ENCODE data around the gene IPO11.

IPO11 gene

DNA sequence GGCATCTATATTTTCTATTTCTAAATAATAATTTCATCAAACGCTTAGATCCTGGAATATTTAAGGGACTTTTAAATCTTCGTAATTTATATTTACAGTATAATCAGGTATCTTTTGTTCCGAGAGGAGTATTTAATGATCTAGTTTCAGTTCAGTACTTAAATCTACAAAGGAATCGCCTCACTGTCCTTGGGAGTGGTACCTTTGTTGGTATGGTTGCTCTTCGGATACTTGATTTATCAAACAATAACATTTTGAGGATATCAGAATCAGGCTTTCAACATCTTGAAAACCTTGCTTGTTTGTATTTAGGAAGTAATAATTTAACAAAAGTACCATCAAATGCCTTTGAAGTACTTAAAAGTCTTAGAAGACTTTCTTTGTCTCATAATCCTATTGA is 167.2 kb downstream of the IPO11 start:
- no peak overlapping the region for H3K4me3 ChIP-seq (ENCODE audit: low read length)
- TF ChIP-seq ZNF274 (IDR thresholded peaks at IDR 0.05; ENCODE audit: low read depth, low read length): no peak

DNA sequence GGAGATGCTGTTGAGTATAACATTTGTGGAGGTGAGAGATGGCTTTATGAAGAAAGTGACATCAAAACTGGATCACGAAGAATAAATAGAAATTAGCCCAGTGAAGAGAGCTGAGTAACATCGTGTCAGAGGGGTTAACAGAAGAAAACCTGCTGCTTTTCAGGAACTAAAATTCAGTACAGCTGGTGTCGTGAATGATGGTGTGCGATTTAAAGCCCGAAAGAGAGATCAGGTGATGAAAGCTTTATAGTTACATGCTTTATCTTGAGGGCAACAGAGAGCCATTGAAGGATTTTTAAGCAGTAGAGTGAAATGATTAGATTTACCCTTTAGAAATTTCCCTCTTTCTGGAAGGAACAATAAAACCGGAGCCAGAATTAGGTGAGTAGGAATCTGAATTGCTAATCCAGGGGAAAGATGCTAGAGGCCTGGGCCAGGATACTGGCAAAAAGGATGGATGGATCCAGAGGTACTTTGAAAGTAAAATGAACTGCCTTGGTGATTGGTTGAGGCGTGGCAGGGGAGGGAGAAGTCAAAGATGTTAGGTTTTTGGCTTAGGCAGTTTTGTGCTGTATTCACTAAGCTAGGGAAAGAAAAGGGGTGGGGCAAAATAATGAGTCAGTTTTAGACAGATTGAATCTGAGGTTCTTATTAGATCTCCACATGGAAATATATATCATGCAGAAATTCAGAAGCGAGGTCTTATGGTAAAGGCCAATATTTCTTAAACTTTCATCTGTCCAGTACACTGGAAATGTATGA is 169.5 kb downstream of the IPO11 start:
- H3K4me3 ChIP-seq (ENCODE audit: low read length): no peak overlapping the region
- TF ChIP-seq ZNF274 (IDR thresholded peaks at IDR 0.05; ENCODE audit: low read depth, low read length): no peak

DNA sequence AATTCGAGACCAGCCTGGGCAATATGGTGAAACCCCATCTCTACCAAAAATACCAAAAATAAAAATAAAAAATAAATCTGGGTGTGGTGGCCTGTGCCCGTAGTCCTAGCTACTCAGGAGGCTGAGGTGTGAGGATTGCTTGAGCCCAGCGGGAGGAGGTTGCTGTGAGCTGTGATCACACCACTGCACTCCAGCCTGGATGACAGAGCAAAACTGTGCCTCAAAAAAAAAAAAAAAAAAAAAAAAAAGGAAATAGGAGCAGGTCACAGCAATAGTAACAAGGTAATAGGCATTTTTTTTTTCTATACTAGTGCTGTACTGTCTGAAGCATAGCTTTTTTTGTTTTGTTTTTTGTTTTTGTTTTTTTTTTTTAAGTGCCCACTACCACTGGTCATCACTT is 171.8 kb downstream of the IPO11 start:
- no peak overlapping the region for H3K4me3 ChIP-seq (ENCODE audit: low read length)
- no peak for TF ChIP-seq ZNF274 (IDR thresholded peaks at IDR 0.05; ENCODE audit: low read depth, low read length)

DNA sequence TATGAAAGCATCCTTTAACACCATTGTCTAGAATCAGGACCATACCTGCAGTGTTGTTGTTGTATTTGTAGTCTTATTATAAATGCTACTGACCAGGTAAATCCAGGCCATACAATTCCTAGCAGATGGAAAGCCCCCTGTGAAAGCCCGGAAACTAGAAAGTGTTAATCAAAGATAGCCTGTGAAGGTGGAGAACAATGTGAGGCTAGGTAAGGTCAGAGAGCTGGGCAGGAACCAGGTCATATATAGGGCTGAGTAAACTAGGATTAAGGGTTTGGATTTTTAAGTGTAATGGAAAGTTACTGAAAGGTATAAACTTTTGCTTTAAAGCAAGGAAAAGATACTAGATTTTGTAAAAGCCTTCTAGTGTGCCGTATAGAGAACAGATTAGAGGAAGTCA is 172.7 kb downstream of the IPO11 start:
- no peak for TF ChIP-seq ZNF274 (IDR thresholded peaks at IDR 0.05; ENCODE audit: low read depth, low read length)
- no peak overlapping the region for H3K4me3 ChIP-seq (ENCODE audit: low read length)

DNA sequence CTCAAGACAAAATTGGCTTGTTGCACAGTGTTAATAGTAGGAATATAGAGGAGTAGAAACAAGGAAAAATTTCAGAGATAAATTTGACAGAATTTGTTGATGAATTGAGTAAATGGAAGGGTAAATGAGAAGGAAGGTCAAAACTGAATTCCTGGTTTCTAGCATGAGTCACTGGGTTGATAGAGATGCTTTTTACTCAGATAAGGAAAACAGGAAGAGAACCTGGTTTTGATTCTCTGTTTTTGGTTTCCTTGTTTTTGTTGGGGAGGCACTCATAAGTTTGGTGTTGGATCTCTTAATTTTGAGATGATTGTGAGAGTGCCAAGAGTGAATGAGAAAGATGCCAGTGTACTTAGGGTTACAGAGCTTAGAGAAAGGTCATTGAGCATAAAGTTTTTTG is 173.2 kb downstream of the IPO11 start:
- TF ChIP-seq ZNF274 (IDR thresholded peaks at IDR 0.05; ENCODE audit: low read depth, low read length): no peak

DNA sequence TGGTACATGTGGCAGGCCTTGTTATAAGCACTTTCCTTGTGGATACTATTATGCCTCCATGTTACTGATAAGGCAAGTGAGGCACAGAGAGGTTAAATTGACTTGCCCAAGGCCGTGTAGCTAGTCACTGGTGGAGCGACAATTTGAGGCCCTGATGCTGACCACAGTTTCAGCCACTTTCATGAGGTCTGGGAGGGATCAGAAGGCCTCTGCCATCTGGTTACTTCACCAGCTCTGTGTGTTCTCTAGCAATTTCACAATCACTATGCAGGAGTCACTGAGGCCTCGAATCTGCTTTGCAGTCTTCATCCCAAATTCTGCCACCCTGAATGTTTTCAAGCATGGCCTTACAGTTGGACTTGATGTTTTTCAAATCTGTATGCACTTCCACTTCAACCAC is 175.2 kb downstream of the IPO11 start:
- TF ChIP-seq ZNF274 (IDR thresholded peaks at IDR 0.05; ENCODE audit: low read depth, low read length): no peak
- H3K4me3 ChIP-seq (ENCODE audit: low read length): no peak overlapping the region

More for the DNA sequence above, 173.2 kb downstream of the IPO11 start:
- H3K4me3 ChIP-seq (ENCODE audit: low read length): no peak overlapping the region

DNA sequence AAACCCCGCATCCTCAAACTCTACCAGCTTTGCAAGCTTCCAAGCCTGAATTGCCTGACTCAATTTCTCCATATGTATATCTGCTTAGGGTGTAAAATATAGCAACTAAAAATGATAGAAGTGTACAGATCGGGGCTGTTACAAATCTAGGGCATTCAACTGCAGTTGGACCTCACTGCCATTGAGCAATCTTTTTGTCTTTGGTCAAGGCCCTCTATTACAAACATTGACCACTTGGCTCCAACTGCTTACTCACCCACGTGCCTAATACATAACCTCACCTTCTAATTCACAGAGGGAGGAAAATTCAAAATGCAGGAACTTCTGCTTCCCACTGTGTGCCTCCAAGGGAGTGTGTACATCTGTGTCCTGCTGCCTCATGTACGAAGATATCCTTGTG is 176.1 kb downstream of the IPO11 start:
- H3K4me3 ChIP-seq (ENCODE audit: low read length): no peak overlapping the region
- TF ChIP-seq ZNF274 (IDR thresholded peaks at IDR 0.05; ENCODE audit: low read depth, low read length): no peak

DNA sequence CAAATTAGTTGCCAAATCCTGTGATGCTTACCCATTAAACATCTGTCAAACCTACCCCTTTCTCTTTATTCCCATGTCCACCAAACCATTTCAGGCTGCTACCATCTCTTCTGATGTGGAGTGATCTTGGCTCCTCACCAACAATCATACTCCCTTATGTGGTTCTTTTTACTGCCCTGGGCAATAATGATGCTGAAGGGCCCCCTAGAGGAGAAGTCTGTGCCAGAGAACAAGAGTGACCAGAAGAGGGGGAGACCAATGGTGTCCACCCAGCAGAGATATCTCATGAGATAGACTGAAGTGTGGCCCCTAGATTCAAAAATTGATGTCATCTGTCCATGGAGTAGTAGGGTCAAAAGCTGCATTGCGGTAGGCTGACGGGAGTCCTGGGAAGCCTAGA is 176.9 kb downstream of the IPO11 start:
- TF ChIP-seq ZNF274 (IDR thresholded peaks at IDR 0.05; ENCODE audit: low read depth, low read length): no peak
- no peak overlapping the region for H3K4me3 ChIP-seq (ENCODE audit: low read length)

DNA sequence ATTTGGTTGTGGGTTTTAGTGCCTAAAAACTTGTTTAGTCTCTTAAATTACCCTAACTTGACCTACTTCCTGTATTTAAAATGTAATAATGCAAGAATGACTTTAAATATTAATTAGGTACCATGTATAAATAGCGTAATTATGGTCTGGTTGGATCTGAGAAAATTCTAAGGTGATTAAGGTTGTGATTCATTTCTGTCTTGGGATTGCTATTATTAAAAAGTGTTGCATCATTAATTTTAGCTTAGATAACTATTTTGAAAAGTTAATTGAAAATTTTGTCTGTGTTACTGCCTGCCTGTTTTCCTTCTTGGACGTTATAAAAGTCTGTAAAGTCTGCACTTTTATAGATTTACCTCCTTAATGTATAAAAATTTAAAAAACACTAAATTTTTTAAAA is 177.8 kb downstream of the IPO11 start:
- H3K4me3 ChIP-seq (ENCODE audit: low read length): no peak overlapping the region
- no peak for TF ChIP-seq ZNF274 (IDR thresholded peaks at IDR 0.05; ENCODE audit: low read depth, low read length)

DNA sequence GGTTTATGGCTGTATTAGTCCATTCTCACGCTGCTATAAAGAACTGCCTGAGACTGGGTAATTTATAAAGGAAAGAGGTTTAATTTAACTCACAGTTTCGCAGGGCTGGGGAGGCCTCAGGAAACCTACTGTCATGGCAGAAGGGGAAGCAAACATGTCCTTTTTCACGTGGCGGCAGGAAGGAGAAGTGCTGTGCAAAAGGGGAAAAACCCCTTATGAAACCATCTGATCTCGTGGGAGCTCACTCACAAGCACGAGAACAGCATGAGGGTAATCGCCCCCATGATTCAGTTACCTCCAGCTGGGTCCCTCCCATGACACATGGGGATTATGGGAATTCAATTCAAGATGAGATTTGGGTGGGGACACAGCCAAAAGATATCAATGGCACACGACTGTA is 180.0 kb downstream of the IPO11 start:
- no peak overlapping the region for H3K4me3 ChIP-seq (ENCODE audit: low read length)
- TF ChIP-seq ZNF274 (IDR thresholded peaks at IDR 0.05; ENCODE audit: low read depth, low read length): no peak

DNA sequence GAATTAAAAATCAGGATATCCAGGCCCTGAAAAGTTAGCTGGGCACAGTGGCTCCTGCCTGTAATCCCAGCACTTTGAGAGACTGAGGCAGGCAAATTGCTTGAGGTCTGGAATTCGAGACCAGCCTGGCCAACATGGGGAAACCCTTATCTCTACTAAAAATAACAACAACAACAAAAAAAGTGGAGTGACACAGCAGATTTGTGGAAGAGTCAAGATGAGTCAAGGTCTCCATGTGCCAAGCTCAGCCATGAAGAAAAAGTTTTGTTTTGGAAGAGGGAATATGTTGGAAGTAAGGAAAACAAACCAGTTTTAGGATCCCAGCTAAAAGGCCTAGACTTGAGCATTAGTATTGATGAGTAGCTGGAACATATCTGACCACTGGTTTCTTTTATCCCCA is 180.8 kb downstream of the IPO11 start:
- TF ChIP-seq ZNF274 (IDR thresholded peaks at IDR 0.05; ENCODE audit: low read depth, low read length): no peak
- H3K4me3 ChIP-seq (ENCODE audit: low read length): no peak overlapping the region

DNA sequence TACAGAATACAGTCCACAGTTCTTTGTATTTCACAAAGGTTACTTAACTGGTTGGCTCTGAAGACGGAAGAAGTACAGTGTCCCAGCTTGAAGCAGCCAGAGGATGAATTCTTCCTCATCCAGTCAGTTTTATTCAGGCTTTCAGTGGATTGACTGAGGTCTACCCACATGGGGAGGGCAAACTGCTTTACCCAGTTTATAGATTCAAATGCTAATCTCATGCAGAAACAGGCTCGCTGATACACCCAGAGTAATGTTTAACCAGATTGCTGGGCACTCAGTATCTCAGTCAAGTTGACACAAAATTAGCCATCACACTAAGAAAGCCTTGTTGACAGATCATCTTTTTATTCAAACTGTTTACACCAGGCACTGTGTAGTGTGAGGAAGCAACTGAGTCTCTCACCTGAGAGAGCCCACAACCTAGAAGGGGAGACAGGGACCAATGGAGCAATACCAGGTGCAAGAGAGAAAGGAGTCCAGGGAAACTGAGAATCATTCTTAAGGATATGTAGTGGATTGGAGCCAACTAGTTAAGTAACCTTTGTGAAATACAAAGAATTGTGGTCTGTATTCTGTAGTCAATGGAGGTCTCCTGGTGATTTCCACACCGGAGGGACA is 181.9 kb downstream of the IPO11 start:
- TF ChIP-seq ZNF274 (IDR thresholded peaks at IDR 0.05; ENCODE audit: low read depth, low read length): no peak
- H3K4me3 ChIP-seq (ENCODE audit: low read length): no peak overlapping the region

DNA sequence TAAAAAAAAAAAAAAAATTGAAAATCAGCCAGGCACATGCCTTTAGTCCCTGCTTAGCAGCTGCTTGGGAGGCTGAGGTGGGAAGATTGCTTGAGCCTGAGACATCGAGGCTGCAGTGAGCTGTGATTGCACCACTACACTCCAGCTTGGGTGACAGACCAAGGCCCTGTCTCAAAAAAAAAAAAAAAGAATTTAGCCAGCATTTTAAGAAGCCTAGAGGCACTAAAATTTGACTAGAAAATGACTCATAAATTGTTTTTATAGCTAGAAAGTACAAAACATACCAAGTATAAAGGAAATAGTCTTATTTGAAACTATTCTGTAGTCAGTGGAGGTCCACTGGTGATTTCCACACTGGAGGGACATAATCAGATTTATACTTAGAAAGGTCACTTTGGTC is 183.5 kb downstream of the IPO11 start:
- no peak overlapping the region for H3K4me3 ChIP-seq (ENCODE audit: low read length)
- no peak for TF ChIP-seq ZNF274 (IDR thresholded peaks at IDR 0.05; ENCODE audit: low read depth, low read length)

DNA sequence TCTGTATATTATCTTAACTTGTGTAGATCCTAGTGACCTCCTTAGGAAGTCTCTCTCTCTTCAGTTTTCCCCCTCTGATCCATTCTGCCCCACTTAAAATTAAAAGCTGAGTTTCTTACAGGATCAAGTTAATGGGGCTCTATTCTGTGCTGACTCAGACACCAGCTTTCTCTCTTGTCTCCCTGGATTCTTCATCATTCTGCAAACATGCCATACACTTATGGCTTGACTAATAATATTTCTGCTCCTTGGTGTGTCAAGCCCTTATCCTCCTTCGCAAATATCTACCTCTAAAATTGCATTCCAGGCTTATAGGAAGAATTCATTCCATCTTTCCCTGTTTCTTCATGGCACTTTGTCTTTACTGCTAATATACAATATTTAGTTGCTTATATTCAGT is 184.1 kb downstream of the IPO11 start:
- no peak overlapping the region for H3K4me3 ChIP-seq (ENCODE audit: low read length)
- TF ChIP-seq ZNF274 (IDR thresholded peaks at IDR 0.05; ENCODE audit: low read depth, low read length): no peak

DNA sequence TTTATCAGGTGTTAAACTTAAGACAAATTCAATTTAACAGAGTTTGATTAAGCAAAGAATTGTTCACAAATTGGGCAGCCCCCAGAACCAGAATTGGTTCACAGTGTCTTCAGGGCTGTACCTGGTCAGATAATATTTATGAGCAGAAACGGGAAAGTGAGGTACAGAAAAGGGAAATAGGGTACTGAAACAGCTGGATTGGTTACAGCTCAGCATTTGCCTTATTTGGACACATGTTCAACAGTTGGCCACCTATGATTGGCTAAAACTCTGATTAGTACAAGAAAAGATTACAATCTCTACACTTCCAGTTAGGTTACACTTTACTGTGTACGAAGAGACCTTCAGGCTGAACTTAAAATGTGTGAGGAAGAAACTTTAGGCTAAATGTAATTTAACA is 184.8 kb downstream of the IPO11 start:
- TF ChIP-seq ZNF274 (IDR thresholded peaks at IDR 0.05; ENCODE audit: low read depth, low read length): no peak
- no peak overlapping the region for H3K4me3 ChIP-seq (ENCODE audit: low read length)

Data from GM08714 (cell line).